WTC11 (cell line): ENCODE data around the gene RANBP3. TPM values are rescaled to one million over a fixed set of nuclear protein-coding genes. Genes with fewer than 3 reads are reported as not detected.

ENCODE experiments used
- ATAC-seq: fragments of 200-7000 bp; cut with Tn5 transposase; 2 replicates; pipeline ENCODE4 v1.10.0; 2021; ENCODE audit warnings: mild to moderate bottlenecking, moderate library complexity
- CTCF ChIA-PET: fragments of 300-600 bp; sonication (Branson Sonifier 250); formaldehyde crosslinking; loops from one replicate; lab custom pipeline; 2021; ENCODE audit warnings: antibody characterized with exemption; lab: Charles Lee
- POLR2A ChIA-PET: fragments of 350-600 bp; sonication (Branson Sonifier 250); formaldehyde crosslinking; loops from one replicate; lab custom pipeline; 2021; ENCODE audit warnings: antibody characterized with exemption; lab: Charles Lee
- DNase-seq: peaks from one replicate; pipeline ENCODE4 v3.0.0; 2021; ENCODE audit warnings: low spot score
- H3K27ac Mint-ChIP-seq: 2 replicates; pipeline ENCODE4 v1.8.0; 2021; ENCODE audit warnings: mixed read lengths
- H3K27me3 Mint-ChIP-seq: 2 replicates; pipeline ENCODE4 v1.8.0; 2021; ENCODE audit warnings: low read depth, mild to moderate bottlenecking, moderate library complexity, mixed read lengths
- H3K36me3 Mint-ChIP-seq: 2 replicates; pipeline ENCODE4 v1.8.0; 2021; ENCODE audit warnings: mixed read lengths
- H3K4me1 Mint-ChIP-seq: 2 replicates; pipeline ENCODE4 v1.8.0; 2022; ENCODE audit warnings: mixed read lengths
- H3K4me3 Mint-ChIP-seq: 2 replicates; pipeline ENCODE4 v1.8.0; 2021; ENCODE audit warnings: mild to moderate bottlenecking, moderate library complexity, mixed read lengths
- H3K9me3 Mint-ChIP-seq: 2 replicates; pipeline ENCODE4 v1.8.0; 2021; ENCODE audit warnings: mixed read lengths
- AR ChIP-seq: fragments of 250-450 bp; sonication (Bioruptor Pico); IDR thresholded peaks from 2 replicates; pipeline ENCODE4 v1.9.0; 2021; ENCODE audit warnings: mild to moderate bottlenecking
- CREM ChIP-seq: sonication (generic); formaldehyde crosslinking; IDR thresholded peaks from 2 replicates; pipeline ENCODE4 v1.8.1; 2022; ENCODE audit warnings: mild to moderate bottlenecking, missing genetic modification reagents, moderate library complexity
- ELF4 ChIP-seq: sonication (generic); formaldehyde crosslinking; IDR thresholded peaks from 2 replicates; pipeline ENCODE4 v1.8.1; 2022; ENCODE audit warnings: low read depth, mild to moderate bottlenecking, moderate library complexity, missing genetic modification reagents
- ETV6 ChIP-seq: sonication (generic); formaldehyde crosslinking; IDR thresholded peaks from 2 replicates; pipeline ENCODE4 v1.8.1; 2022; ENCODE audit warnings: mild to moderate bottlenecking, missing genetic modification reagents
- FOXJ3 ChIP-seq: sonication (generic); formaldehyde crosslinking; IDR thresholded peaks from 2 replicates; pipeline ENCODE4 v1.9.0; 2021; ENCODE audit warnings: missing genetic modification reagents, mild to moderate bottlenecking, borderline replicate concordance
- MYBL2 ChIP-seq: sonication (generic); formaldehyde crosslinking; IDR thresholded peaks from 2 replicates; pipeline ENCODE4 v1.8.1; 2023; ENCODE audit warnings: mild to moderate bottlenecking, moderate library complexity, missing genetic modification reagents
- PREB ChIP-seq: sonication (generic); formaldehyde crosslinking; IDR thresholded peaks from 2 replicates; pipeline ENCODE4 v1.8.1; 2022; ENCODE audit warnings: mild to moderate bottlenecking, missing genetic modification reagents, moderate library complexity, borderline replicate concordance
- SMAD3 ChIP-seq: sonication (generic); formaldehyde crosslinking; IDR thresholded peaks from 2 replicates; pipeline ENCODE4 v1.8.0; 2022; ENCODE audit warnings: missing genetic modification reagents, mild to moderate bottlenecking, borderline replicate concordance
- SP1 ChIP-seq: sonication (generic); formaldehyde crosslinking; conservative IDR thresholded peaks from 2 replicates; pipeline ENCODE4 v1.8.1; 2022; ENCODE audit warnings: missing genetic modification reagents
- USF1 ChIP-seq: sonication (generic); formaldehyde crosslinking; IDR thresholded peaks from 2 replicates; pipeline ENCODE4 v1.8.0; 2022; ENCODE audit warnings: mild to moderate bottlenecking, missing genetic modification reagents
- ZNF317 ChIP-seq: sonication (generic); formaldehyde crosslinking; IDR thresholded peaks from 2 replicates; pipeline ENCODE4 v1.8.1; 2023; ENCODE audit warnings: low read depth, mild to moderate bottlenecking, moderate library complexity, missing genetic modification reagents, borderline replicate concordance
- ZNF532 ChIP-seq: fragments of 250-450 bp; sonication (Bioruptor Pico); IDR thresholded peaks from 2 replicates; pipeline ENCODE4 v1.9.0; 2021; ENCODE audit warnings: mild to moderate bottlenecking, borderline replicate concordance
- ZNF671 ChIP-seq: fragments of 250-450 bp; sonication (Bioruptor Pico); IDR thresholded peaks from 2 replicates; pipeline ENCODE4 v1.8.0; 2021; ENCODE audit warnings: mild to moderate bottlenecking
- total RNA-seq: library from RNA; stranded (reverse); gene quantifications from 3 replicates; pipeline ENCODE4 v1.2.3, GENCODE V29; 2021
- TF ChIP-seq, protein P1 (sequence below): sonication (generic); formaldehyde crosslinking; IDR thresholded peaks from 2 replicates; pipeline ENCODE4 v1.8.0; 2023; ENCODE audit warnings: missing genetic modification reagents
- TF ChIP-seq, protein P2 (sequence below): sonication (generic); formaldehyde crosslinking; IDR thresholded peaks from 2 replicates; pipeline ENCODE4 v1.8.1; 2023; ENCODE audit warnings: mild to moderate bottlenecking, missing genetic modification reagents, borderline replicate concordance
- TF ChIP-seq, protein P3 (sequence below): sonication (generic); formaldehyde crosslinking; IDR thresholded peaks from 2 replicates; pipeline ENCODE4 v1.8.0; 2023; ENCODE audit warnings: mild to moderate bottlenecking, missing genetic modification reagents
- TF ChIP-seq, protein P4 (sequence below): sonication (generic); formaldehyde crosslinking; IDR thresholded peaks from 2 replicates; pipeline ENCODE4 v1.8.1; 2023; ENCODE audit warnings: mild to moderate bottlenecking, moderate library complexity, missing genetic modification reagents

RANBP3 gene
- total RNA-seq, 1 experiment from 2014 or later = 76.3 TPM

DNA sequence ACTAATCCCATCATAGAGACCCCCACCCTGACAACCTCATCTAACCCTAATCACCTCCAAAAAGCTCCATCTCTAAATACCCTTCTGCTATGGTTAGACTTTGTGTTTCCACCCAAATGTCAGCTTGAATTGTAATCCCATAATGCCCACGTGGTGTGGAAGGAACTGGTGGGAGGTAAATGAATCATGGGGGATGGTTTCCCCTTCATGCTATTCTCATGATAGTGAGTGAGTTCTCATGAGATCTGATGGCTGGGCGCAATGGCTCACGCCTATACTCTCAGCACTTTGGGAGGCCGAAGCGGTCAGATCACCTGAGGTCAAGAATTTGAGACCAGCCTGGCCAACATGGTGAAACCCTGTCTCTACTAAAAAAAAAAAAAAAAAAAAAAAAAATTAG is 70.7 kb downstream of the RANBP3 start:
- DNase-seq (no peak), ATAC-seq (no peak)
- Mint-ChIP-seq H3K27ac (no peak overlapping the region), H3K27me3 (no peaks in the 10 kb centered on the region), H3K36me3 (no peaks in the 10 kb centered on the region), H3K9me3 (no peaks in the 10 kb centered on the region), H3K4me3 (no peak overlapping the region), H3K4me1 (peaks cover 4% of the 10 kb centered on the region)
- POLR2A ChIA-PET = no interaction called here
- CTCF ChIA-PET = interaction anchor here (1.6 to 2.2 kb wide), 2 partner anchors 103 to 115 kb away, joined by 3 to 10 read pairs; no protein-coding TSS in a partner anchor
- TF ChIP-seq FOXJ3 (no peak), PREB (no peak), ETV6 (CRISPR knock-in tag) (no peak), CREM (CRISPR knock-in tag) (no peak), ZNF317 (CRISPR knock-in tag) (no peak), AR (CRISPR knock-in tag) (no peak), SP1 (no peak), ELF4 (CRISPR knock-in tag) (no peak), USF1 (CRISPR knock-in tag) (no peak), ZNF671 (CRISPR knock-in tag) (no peak), ZNF532 (CRISPR knock-in tag) (no peak), SMAD3 (no peak), MYBL2 (CRISPR knock-in tag) (no peak)
- TF ChIP-seq, protein P1, sequence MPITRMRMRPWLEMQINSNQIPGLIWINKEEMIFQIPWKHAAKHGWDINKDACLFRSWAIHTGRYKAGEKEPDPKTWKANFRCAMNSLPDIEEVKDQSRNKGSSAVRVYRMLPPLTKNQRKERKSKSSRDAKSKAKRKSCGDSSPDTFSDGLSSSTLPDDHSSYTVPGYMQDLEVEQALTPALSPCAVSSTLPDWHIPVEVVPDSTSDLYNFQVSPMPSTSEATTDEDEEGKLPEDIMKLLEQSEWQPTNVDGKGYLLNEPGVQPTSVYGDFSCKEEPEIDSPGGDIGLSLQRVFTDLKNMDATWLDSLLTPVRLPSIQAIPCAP (CRISPR knock-in tag) = no peak
- TF ChIP-seq, protein P2, sequence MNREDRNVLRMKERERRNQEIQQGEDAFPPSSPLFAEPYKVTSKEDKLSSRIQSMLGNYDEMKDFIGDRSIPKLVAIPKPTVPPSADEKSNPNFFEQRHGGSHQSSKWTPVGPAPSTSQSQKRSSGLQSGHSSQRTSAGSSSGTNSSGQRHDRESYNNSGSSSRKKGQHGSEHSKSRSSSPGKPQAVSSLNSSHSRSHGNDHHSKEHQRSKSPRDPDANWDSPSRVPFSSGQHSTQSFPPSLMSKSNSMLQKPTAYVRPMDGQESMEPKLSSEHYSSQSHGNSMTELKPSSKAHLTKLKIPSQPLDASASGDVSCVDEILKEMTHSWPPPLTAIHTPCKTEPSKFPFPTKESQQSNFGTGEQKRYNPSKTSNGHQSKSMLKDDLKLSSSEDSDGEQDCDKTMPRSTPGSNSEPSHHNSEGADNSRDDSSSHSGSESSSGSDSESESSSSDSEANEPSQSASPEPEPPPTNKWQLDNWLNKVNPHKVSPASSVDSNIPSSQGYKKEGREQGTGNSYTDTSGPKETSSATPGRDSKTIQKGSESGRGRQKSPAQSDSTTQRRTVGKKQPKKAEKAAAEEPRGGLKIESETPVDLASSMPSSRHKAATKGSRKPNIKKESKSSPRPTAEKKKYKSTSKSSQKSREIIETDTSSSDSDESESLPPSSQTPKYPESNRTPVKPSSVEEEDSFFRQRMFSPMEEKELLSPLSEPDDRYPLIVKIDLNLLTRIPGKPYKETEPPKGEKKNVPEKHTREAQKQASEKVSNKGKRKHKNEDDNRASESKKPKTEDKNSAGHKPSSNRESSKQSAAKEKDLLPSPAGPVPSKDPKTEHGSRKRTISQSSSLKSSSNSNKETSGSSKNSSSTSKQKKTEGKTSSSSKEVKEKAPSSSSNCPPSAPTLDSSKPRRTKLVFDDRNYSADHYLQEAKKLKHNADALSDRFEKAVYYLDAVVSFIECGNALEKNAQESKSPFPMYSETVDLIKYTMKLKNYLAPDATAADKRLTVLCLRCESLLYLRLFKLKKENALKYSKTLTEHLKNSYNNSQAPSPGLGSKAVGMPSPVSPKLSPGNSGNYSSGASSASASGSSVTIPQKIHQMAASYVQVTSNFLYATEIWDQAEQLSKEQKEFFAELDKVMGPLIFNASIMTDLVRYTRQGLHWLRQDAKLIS = no peak
- TF ChIP-seq, protein P3, sequence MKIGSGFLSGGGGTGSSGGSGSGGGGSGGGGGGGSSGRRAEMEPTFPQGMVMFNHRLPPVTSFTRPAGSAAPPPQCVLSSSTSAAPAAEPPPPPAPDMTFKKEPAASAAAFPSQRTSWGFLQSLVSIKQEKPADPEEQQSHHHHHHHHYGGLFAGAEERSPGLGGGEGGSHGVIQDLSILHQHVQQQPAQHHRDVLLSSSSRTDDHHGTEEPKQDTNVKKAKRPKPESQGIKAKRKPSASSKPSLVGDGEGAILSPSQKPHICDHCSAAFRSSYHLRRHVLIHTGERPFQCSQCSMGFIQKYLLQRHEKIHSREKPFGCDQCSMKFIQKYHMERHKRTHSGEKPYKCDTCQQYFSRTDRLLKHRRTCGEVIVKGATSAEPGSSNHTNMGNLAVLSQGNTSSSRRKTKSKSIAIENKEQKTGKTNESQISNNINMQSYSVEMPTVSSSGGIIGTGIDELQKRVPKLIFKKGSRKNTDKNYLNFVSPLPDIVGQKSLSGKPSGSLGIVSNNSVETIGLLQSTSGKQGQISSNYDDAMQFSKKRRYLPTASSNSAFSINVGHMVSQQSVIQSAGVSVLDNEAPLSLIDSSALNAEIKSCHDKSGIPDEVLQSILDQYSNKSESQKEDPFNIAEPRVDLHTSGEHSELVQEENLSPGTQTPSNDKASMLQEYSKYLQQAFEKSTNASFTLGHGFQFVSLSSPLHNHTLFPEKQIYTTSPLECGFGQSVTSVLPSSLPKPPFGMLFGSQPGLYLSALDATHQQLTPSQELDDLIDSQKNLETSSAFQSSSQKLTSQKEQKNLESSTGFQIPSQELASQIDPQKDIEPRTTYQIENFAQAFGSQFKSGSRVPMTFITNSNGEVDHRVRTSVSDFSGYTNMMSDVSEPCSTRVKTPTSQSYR (CRISPR knock-in tag) = no peak
- TF ChIP-seq, protein P4, sequence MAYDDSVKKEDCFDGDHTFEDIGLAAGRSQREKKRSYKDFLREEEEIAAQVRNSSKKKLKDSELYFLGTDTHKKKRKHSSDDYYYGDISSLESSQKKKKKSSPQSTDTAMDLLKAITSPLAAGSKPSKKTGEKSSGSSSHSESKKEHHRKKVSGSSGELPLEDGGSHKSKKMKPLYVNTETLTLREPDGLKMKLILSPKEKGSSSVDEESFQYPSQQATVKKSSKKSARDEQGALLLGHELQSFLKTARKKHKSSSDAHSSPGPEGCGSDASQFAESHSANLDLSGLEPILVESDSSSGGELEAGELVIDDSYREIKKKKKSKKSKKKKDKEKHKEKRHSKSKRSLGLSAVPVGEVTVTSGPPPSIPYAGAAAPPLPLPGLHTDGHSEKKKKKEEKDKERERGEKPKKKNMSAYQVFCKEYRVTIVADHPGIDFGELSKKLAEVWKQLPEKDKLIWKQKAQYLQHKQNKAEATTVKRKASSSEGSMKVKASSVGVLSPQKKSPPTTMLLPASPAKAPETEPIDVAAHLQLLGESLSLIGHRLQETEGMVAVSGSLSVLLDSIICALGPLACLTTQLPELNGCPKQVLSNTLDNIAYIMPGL (CRISPR knock-in tag) = no peak
